ENCODE results near the gene METTL17. TPM values are rescaled to one million over a fixed set of nuclear protein-coding genes. Genes with fewer than 3 reads are reported as not detected.

Gene METTL17
- total and polyA plus RNA-seq, 2 of the 13 experiments (the other 11 are each of a cell fraction or from before 2014, with no cell fraction given): 122 to 199 TPM

DNA sequence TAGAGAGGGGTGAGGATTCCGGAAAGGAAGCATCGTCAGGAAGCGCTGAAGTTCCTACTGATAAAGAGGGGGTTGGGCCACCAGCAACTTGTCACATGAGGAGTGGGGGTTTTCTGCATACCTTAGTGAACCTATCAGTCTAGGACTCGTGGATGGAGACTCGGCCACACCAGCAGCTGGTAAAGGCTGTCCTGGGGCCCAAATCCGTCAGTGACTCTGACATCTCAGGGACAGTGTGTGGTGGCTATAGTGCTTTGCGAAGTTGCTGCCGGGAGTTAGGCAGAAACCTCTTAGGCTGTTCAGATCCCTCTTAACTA is 18.1 kb upstream of the METTL17 start (continued):
- TF ChIP-seq ZBED4 (CRISPR knock-in tag; IDR thresholded peaks at IDR 0.05; ENCODE audit: borderline replicate concordance) (no peak), ZNF678 (CRISPR knock-in tag; IDR thresholded peaks at IDR 0.05) (no peak), ZNF138 (CRISPR knock-in tag; IDR thresholded peaks at IDR 0.05; ENCODE audit: low read depth) (0 out of 2 replicates have a peak, but pooled peaks have one; percentile 45), PHF5A (CRISPR knock-in tag; IDR thresholded peaks at IDR 0.05; ENCODE audit: low read depth, unreplicated experiment) (no peak), ZNF607 (CRISPR knock-in tag; IDR thresholded peaks at IDR 0.05; ENCODE audit: borderline replicate concordance) (no peak), TOPORS (CRISPR knock-in tag; IDR thresholded peaks at IDR 0.05) (no peak), NBN (conservative IDR thresholded peaks at IDR 0.05) (no peak), HOXA3 (CRISPR knock-in tag; IDR thresholded peaks at IDR 0.05) (no peak), ZNF329 (CRISPR knock-in tag; IDR thresholded peaks at IDR 0.05; ENCODE audit: low read depth) (peak; percentile 74; the same call in 1 of the 2 replicates), SOX6 (IDR thresholded peaks at IDR 0.05) (no peak), SOX6 (CRISPR knock-in tag; IDR thresholded peaks at IDR 0.05) (no peak), ZNF83 (CRISPR knock-in tag; IDR thresholded peaks at IDR 0.05; ENCODE audit: borderline replicate concordance) (no peak), KAT8 (CRISPR knock-in tag; IDR thresholded peaks at IDR 0.05) (no peak)
- TF ChIP-seq, protein P1, sequence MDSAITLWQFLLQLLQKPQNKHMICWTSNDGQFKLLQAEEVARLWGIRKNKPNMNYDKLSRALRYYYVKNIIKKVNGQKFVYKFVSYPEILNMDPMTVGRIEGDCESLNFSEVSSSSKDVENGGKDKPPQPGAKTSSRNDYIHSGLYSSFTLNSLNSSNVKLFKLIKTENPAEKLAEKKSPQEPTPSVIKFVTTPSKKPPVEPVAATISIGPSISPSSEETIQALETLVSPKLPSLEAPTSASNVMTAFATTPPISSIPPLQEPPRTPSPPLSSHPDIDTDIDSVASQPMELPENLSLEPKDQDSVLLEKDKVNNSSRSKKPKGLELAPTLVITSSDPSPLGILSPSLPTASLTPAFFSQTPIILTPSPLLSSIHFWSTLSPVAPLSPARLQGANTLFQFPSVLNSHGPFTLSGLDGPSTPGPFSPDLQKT (CRISPR knock-in tag; IDR thresholded peaks at IDR 0.05; ENCODE audit: borderline replicate concordance): no peak
- TF ChIP-seq, protein P2, sequence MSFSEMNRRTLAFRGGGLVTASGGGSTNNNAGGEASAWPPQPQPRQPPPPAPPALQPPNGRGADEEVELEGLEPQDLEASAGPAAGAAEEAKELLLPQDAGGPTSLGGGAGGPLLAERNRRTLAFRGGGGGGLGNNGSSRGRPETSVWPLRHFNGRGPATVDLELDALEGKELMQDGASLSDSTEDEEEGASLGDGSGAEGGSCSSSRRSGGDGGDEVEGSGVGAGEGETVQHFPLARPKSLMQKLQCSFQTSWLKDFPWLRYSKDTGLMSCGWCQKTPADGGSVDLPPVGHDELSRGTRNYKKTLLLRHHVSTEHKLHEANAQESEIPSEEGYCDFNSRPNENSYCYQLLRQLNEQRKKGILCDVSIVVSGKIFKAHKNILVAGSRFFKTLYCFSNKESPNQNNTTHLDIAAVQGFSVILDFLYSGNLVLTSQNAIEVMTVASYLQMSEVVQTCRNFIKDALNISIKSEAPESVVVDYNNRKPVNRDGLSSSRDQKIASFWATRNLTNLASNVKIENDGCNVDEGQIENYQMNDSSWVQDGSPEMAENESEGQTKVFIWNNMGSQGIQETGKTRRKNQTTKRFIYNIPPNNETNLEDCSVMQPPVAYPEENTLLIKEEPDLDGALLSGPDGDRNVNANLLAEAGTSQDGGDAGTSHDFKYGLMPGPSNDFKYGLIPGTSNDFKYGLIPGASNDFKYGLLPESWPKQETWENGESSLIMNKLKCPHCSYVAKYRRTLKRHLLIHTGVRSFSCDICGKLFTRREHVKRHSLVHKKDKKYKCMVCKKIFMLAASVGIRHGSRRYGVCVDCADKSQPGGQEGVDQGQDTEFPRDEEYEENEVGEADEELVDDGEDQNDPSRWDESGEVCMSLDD (CRISPR knock-in tag; IDR thresholded peaks at IDR 0.05; ENCODE audit: borderline replicate concordance): no peak
- TF ChIP-seq, protein P3, sequence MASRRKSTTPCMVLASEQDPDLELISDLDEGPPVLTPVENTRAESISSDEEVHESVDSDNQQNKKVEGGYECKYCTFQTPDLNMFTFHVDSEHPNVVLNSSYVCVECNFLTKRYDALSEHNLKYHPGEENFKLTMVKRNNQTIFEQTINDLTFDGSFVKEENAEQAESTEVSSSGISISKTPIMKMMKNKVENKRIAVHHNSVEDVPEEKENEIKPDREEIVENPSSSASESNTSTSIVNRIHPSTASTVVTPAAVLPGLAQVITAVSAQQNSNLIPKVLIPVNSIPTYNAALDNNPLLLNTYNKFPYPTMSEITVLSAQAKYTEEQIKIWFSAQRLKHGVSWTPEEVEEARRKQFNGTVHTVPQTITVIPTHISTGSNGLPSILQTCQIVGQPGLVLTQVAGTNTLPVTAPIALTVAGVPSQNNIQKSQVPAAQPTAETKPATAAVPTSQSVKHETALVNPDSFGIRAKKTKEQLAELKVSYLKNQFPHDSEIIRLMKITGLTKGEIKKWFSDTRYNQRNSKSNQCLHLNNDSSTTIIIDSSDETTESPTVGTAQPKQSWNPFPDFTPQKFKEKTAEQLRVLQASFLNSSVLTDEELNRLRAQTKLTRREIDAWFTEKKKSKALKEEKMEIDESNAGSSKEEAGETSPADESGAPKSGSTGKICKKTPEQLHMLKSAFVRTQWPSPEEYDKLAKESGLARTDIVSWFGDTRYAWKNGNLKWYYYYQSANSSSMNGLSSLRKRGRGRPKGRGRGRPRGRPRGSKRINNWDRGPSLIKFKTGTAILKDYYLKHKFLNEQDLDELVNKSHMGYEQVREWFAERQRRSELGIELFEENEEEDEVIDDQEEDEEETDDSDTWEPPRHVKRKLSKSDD (CRISPR knock-in tag; IDR thresholded peaks at IDR 0.05; ENCODE audit: low read depth): 0 out of 2 replicates have a peak, but pooled peaks have one; percentile 2
- TF ChIP-seq, protein P4, sequence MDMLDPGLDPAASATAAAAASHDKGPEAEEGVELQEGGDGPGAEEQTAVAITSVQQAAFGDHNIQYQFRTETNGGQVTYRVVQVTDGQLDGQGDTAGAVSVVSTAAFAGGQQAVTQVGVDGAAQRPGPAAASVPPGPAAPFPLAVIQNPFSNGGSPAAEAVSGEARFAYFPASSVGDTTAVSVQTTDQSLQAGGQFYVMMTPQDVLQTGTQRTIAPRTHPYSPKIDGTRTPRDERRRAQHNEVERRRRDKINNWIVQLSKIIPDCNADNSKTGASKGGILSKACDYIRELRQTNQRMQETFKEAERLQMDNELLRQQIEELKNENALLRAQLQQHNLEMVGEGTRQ (IDR thresholded peaks at IDR 0.05; ENCODE audit: low read depth, low read length): no peak
- TF ChIP-seq, protein P4 (CRISPR knock-in tag; IDR thresholded peaks at IDR 0.05; ENCODE audit: borderline replicate concordance): peak; percentile 39; the same call in 1 of the 2 replicates

Data from HepG2 (cell line).